Liver (tissue), 9 donors: ENCODE results near the gene GATAD2B. TPM values are rescaled to one million over a fixed set of nuclear protein-coding genes. Genes with fewer than 3 reads are reported as not detected.

ENCODE experiments used
- DNase-seq: peaks from one replicate; pipeline ENCODE4 v3.0.0-alpha.2; 2017; ENCODE audit warnings: low spot score
- H3K27ac ChIP-seq, 2 donors: one replicate each; pipeline ENCODE4 v1.7.0; 2013; ENCODE audit warnings: inconsistent platforms in 2 of 2, low read length in 2 of 2, control low read depth in 1 of 2, low read depth in 1 of 2, mild to moderate bottlenecking in 1 of 2
- H3K27me3 ChIP-seq, 4 donors: one replicate each; pipeline versions ENCODE4 v1.6.1 to v1.7.0; 2013; ENCODE audit warnings: low read length in 3 of 4, inconsistent platforms in 1 of 4, mild to moderate bottlenecking in 1 of 4, moderate library complexity in 1 of 4; ENCODE audit not compliant: control insufficient read depth in 4 of 4, insufficient read depth in 4 of 4
- H3K36me3 ChIP-seq, 4 donors: one replicate each; pipeline versions ENCODE4 v1.6.1 to v1.7.0; 2013; ENCODE audit warnings: low read length in 3 of 4, mild to moderate bottlenecking in 3 of 4, low read depth in 1 of 4, moderate library complexity in 1 of 4; ENCODE audit not compliant: control insufficient read depth in 4 of 4, insufficient read depth in 3 of 4
- H3K4me1 ChIP-seq, 4 donors: one replicate each; pipeline versions ENCODE4 v1.6.1 to v1.7.0; 2013; ENCODE audit warnings: low read length in 3 of 4, mild to moderate bottlenecking in 3 of 4, moderate library complexity in 1 of 4; ENCODE audit not compliant: control insufficient read depth in 4 of 4, insufficient read depth in 4 of 4
- H3K4me3 ChIP-seq, 3 donors: one replicate each; pipeline versions ENCODE4 v1.6.1 to v1.7.0; 2013; ENCODE audit warnings: low read length in 3 of 3, control low read depth in 1 of 3, low read depth in 1 of 3, mild to moderate bottlenecking in 1 of 3
- H3K9ac ChIP-seq, 2 donors: one replicate each; pipeline ENCODE4 v1.7.0; 2013; ENCODE audit warnings: low read length in 2 of 2, mild to moderate bottlenecking in 2 of 2, moderate library complexity in 2 of 2, control low read depth in 1 of 2, low read depth in 1 of 2
- H3K9me3 ChIP-seq, 4 donors: one replicate each; pipeline versions ENCODE4 v1.6.1 to v1.7.0; 2013; ENCODE audit warnings: low read length in 3 of 4; ENCODE audit not compliant: control insufficient read depth in 4 of 4
- CTCF ChIP-seq: fragments of 150-350 bp; IDR thresholded peaks from 2 replicates; pipeline ENCODE4 v1.5.1; 2017; ENCODE audit warnings: improper control_type of control experiment, low read depth, low read length; ENCODE audit not compliant: missing input control
- EGR1 ChIP-seq, 2 donors: IDR thresholded peaks; 2 replicates each; pipeline ENCODE4 v1.6.1; 2016 to 2018; ENCODE audit warnings: antibody characterized with exemption in 2 of 2, low read depth in 2 of 2
- FOXA1 ChIP-seq: IDR thresholded peaks from 2 replicates; pipeline ENCODE4 v1.6.1; 2016; ENCODE audit warnings: antibody characterized with exemption
- FOXA2 ChIP-seq: IDR thresholded peaks from 2 replicates; pipeline ENCODE4 v1.6.1; 2016; ENCODE audit warnings: antibody characterized with exemption
- GABPA ChIP-seq, 2 donors: IDR thresholded peaks in 1 of 2; conservative IDR thresholded peaks in 1 of 2; 2 replicates each; pipeline ENCODE4 v1.6.1; 2016; ENCODE audit warnings: antibody characterized with exemption in 2 of 2, mild to moderate bottlenecking in 1 of 2, moderate library complexity in 1 of 2
- HNF4A ChIP-seq, 2 donors: conservative IDR thresholded peaks; 2 replicates each; pipeline ENCODE4 v1.6.1; 2016; ENCODE audit warnings: antibody characterized with exemption in 2 of 2, mild to moderate bottlenecking in 2 of 2
- HNF4G ChIP-seq: IDR thresholded peaks from 2 replicates; pipeline ENCODE4 v1.6.1; 2016; ENCODE audit warnings: antibody characterized with exemption
- JUND ChIP-seq, 2 donors: IDR thresholded peaks; 2 replicates each; pipeline ENCODE4 v1.6.1; 2016; ENCODE audit warnings: antibody characterized with exemption in 2 of 2
- NR2F2 ChIP-seq: IDR thresholded peaks from 2 replicates; pipeline ENCODE4 v1.6.1; 2016; ENCODE audit warnings: antibody characterized with exemption
- RAD21 ChIP-seq, 2 donors: IDR thresholded peaks; 2 replicates each; pipeline ENCODE4 v1.6.1; 2016; ENCODE audit warnings: antibody characterized with exemption in 2 of 2, mild to moderate bottlenecking in 2 of 2
- RXRA ChIP-seq, 2 donors: IDR thresholded peaks; 2 replicates each; pipeline ENCODE4 v1.6.1; 2017 to 2018; ENCODE audit warnings: antibody characterized with exemption in 2 of 2, mild to moderate bottlenecking in 1 of 2
- SP1 ChIP-seq: IDR thresholded peaks from 2 replicates; pipeline ENCODE4 v1.6.1; 2018; ENCODE audit warnings: antibody characterized with exemption, mild to moderate bottlenecking
- TAF1 ChIP-seq: conservative IDR thresholded peaks from 2 replicates; pipeline ENCODE4 v1.6.1; 2016; ENCODE audit warnings: antibody characterized with exemption, mild to moderate bottlenecking
- YY1 ChIP-seq: IDR thresholded peaks from 2 replicates; pipeline ENCODE4 v1.6.1; 2016; ENCODE audit warnings: antibody characterized with exemption, mild to moderate bottlenecking
- ZBTB33 ChIP-seq: IDR thresholded peaks from 2 replicates; pipeline ENCODE4 v1.6.1; 2016; ENCODE audit warnings: antibody characterized with exemption
- WGBS: extraction: QIAGEN DNeasy Blood & Tissue Kit; methylation state at CpG from one replicate; pipeline ENCODE4 v1.1.7; 2013; 5-methylcytosine and 5-hydroxymethylcytosine counted together
- polyA plus RNA-seq, 2 donors: library from polyadenylated mRNA; stranded (reverse) in 1 of 2; unstranded in 1 of 2; fragments of 200-250 nt in 1 of 2; fragments of >200 nt in 1 of 2; fragmentation: Nextera tagmentation in 1 of 2; extraction: Ambion mirVana in 1 of 2; gene quantifications; one replicate each; pipeline versions ENCODE4 v1.2.1 to v1.2.3, GENCODE V29; 2013 to 2015
- total RNA-seq, 2 donors: library from RNA; depleted of rRNA; stranded (reverse); fragments of >200 nt; gene quantifications; one replicate each; pipeline ENCODE4 v1.2.3, GENCODE V29; 2014
- TF ChIP-seq, protein P1 (sequence below): IDR thresholded peaks from 2 replicates; pipeline ENCODE4 v1.6.1; 2016; ENCODE audit warnings: antibody characterized with exemption
- TF ChIP-seq, protein P2 (sequence below): IDR thresholded peaks from 2 replicates; pipeline ENCODE4 v1.6.1; 2016; ENCODE audit warnings: antibody characterized with exemption, mild to moderate bottlenecking
- TF ChIP-seq, protein P3 (sequence below): IDR thresholded peaks from 2 replicates; pipeline ENCODE4 v1.6.1; 2016; ENCODE audit warnings: antibody characterized with exemption
- donor health status: healthy.
- donor health status: healthy.
- donor health status: healthy.
- donor health status: healthy.
- donor health status: healthy.

The GATAD2B gene
- total and polyA plus RNA-seq, 4 donors = 3.2 to 4.9 (median 3.9) TPM

- Histone ChIP-seq H3K9me3 (no peaks in the 10 kb centered on the region), H3K27ac (peak within 1 kb of the TSS; percentile 91 to 94), H3K36me3 (peaks cover 0 to 8% (median 1%) of the 10 kb centered on the region in 4 donors), H3K9ac (peak within 1 kb of the TSS; percentile 73 to 89), H3K4me3 (peak within 1 kb of the TSS; percentile 68 to 99 (median 89)), H3K4me1 (peaks cover 12 to 67% (median 54%) of the 10 kb centered on the region in 4 donors), H3K27me3 (no peaks in the 10 kb centered on the region)
- peak; percentile 98 for DNase-seq
- WGBS = under 1% methylated on average over 74 of the region's 75 CpGs
- TF ChIP-seq HNF4A (conservative IDR thresholded peaks at IDR 0.05) (peak; percentile 9 to 10), TAF1 (no peak), NR2F2 (peak; percentile 72), YY1 (peak; percentile 74), FOXA1 (peak; percentile 16), CTCF (no peak), HNF4G (no peak), SP1 (peak; percentile 69), GABPA (IDR thresholded peaks at IDR 0.05 in 1 of 2, conservative IDR thresholded peaks at IDR 0.05 in 1 of 2) (peak; percentile 67 to 90), JUND (IDR thresholded peaks at IDR 0.05) (peak in 1 of 2 donors; percentile 26), RXRA (IDR thresholded peaks at IDR 0.05) (peak in 1 of 2 donors; percentile 55), EGR1 (IDR thresholded peaks at IDR 0.05; ENCODE audit: low read depth in 2 of 2) (peak in 1 of 2 donors; percentile 45), RAD21 (IDR thresholded peaks at IDR 0.05) (no peak), ZBTB33 (no peak), FOXA2 (peak; percentile 5)
- TF ChIP-seq, protein P1, sequence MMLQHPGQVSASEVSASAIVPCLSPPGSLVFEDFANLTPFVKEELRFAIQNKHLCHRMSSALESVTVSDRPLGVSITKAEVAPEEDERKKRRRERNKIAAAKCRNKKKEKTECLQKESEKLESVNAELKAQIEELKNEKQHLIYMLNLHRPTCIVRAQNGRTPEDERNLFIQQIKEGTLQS = no peak
- TF ChIP-seq, protein P2, sequence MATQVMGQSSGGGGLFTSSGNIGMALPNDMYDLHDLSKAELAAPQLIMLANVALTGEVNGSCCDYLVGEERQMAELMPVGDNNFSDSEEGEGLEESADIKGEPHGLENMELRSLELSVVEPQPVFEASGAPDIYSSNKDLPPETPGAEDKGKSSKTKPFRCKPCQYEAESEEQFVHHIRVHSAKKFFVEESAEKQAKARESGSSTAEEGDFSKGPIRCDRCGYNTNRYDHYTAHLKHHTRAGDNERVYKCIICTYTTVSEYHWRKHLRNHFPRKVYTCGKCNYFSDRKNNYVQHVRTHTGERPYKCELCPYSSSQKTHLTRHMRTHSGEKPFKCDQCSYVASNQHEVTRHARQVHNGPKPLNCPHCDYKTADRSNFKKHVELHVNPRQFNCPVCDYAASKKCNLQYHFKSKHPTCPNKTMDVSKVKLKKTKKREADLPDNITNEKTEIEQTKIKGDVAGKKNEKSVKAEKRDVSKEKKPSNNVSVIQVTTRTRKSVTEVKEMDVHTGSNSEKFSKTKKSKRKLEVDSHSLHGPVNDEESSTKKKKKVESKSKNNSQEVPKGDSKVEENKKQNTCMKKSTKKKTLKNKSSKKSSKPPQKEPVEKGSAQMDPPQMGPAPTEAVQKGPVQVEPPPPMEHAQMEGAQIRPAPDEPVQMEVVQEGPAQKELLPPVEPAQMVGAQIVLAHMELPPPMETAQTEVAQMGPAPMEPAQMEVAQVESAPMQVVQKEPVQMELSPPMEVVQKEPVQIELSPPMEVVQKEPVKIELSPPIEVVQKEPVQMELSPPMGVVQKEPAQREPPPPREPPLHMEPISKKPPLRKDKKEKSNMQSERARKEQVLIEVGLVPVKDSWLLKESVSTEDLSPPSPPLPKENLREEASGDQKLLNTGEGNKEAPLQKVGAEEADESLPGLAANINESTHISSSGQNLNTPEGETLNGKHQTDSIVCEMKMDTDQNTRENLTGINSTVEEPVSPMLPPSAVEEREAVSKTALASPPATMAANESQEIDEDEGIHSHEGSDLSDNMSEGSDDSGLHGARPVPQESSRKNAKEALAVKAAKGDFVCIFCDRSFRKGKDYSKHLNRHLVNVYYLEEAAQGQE = peak; percentile 40
- TF ChIP-seq, protein P3, sequence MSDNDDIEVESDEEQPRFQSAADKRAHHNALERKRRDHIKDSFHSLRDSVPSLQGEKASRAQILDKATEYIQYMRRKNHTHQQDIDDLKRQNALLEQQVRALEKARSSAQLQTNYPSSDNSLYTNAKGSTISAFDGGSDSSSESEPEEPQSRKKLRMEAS = peak; percentile 64
Measured at GRCh38 chr1:153958111-153958960, 35.6 kb upstream of the GATAD2B start, which contains the start of gene CRTC2. Gene CRTC2 (minus strand): TSS chr1:153958612. CDS start chr1:153958497, 115 bp downstream.
